ENCODE measurements around the gene RLN3.

- no peak for TF ChIP-seq CTCF (IDR thresholded peaks at IDR 0.05 in 8 of 11, conservative IDR thresholded peaks at IDR 0.05 in 3 of 11)
- no peak for TF ChIP-seq POLR2AphosphoS5 (IDR thresholded peaks at IDR 0.05)
Measured at GRCh38 chr19:14015524-14016035, 12.4 kb upstream of the RLN3 start.
